HuH-7 (cell line): Measurements from ENCODE around the gene MTFR2.

Experiments
- DNase-seq: peaks from one replicate; pipeline ENCODE4 v3.0.0; 2011; ENCODE audit warnings: low spot score

Gene MTFR2

DNA sequence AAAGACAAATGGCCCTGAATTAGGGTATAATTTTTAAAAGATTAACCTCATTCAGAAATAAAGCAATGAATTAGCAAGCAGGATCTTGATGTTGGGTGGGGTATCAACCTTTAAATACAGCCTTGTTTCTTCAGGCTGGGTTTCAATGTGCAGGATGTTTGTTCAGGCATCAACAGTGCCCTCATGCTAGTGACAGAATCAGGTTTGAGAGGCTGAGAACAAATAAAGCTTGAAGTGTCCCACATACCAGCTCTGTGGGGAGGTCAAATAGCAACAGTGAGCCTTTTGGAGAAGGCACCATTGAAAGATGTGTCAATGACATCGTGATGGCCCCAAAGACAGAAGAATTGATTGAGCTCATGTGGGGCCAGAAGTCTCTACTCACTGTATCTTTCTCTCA, 68.2 kb downstream of the MTFR2 start:
- DNase-seq = no peak

DNA sequence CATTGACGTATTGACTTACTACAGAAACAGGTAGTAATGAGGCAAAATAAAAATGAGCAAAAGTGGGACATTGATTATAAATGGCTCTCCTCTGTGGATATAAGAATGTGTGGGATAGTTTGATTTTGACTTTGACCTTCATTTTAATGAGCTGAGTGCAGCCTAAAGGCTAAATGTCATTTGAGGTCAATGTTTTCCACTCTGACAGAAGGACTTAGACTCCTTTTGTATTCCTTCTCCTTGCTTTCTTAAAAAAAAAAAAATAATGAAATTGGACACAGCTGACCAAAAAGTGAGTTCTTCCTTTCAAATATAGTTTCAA, 68.6 kb downstream of the MTFR2 start:
- DNase-seq = no peak
